PC-3 (cell line): ENCODE measurements around the gene SETMAR.

ENCODE experiments used
- EZH2phosphoT487 ChIP-seq: fragments of 300-600 bp; sonication (generic); IDR thresholded peaks from 2 replicates; pipeline ENCODE4 v1.6.1; 2018; ENCODE audit warnings: mild to moderate bottlenecking, antibody characterized with exemption, low read length, borderline replicate concordance
- TF ChIP-seq, protein P1 (sequence below): fragments of 300-600 bp; sonication (generic); conservative IDR thresholded peaks from 2 replicates; pipeline ENCODE4 v1.5.1; 2017; ENCODE audit warnings: antibody characterized with exemption, low read depth, mild to moderate bottlenecking, low read length

DNA sequence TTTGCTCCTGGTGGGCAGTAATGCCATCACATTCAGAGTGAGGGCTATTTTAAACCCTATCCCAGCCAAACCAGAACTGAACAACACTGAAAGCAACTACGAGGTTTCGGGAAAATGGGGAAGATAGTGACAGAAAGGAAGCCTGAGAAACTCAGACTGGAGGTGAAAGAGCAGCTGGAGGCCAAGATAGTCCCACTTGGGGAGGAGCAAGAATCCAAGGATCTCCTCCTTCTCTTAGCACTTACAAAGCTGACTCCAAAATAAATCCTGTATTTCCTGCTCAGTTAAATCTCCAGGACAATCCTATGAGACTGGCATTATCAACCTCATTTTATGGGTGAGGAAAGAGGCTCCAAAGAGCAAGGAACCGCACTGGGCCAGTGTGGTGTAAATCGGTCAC is 14.1 kb upstream of the SETMAR start:
- TF ChIP-seq, protein P1, sequence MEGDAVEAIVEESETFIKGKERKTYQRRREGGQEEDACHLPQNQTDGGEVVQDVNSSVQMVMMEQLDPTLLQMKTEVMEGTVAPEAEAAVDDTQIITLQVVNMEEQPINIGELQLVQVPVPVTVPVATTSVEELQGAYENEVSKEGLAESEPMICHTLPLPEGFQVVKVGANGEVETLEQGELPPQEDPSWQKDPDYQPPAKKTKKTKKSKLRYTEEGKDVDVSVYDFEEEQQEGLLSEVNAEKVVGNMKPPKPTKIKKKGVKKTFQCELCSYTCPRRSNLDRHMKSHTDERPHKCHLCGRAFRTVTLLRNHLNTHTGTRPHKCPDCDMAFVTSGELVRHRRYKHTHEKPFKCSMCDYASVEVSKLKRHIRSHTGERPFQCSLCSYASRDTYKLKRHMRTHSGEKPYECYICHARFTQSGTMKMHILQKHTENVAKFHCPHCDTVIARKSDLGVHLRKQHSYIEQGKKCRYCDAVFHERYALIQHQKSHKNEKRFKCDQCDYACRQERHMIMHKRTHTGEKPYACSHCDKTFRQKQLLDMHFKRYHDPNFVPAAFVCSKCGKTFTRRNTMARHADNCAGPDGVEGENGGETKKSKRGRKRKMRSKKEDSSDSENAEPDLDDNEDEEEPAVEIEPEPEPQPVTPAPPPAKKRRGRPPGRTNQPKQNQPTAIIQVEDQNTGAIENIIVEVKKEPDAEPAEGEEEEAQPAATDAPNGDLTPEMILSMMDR, result no peak
- TF ChIP-seq EZH2phosphoT487, result no peak
